ENCODE measurements around the gene PERM1. TPM values are rescaled to one million over a fixed set of nuclear protein-coding genes. Genes with fewer than 3 reads are reported as not detected.
"Not testable (repeated sequence)": the region's sequence is repeated elsewhere in the genome, so short reads cannot be mapped to it uniquely, and the experiment has no call there.

Gene PERM1
- total RNA-seq (2022) (not detected in 2 replicates), Bru-seq, nascent RNA (not detected), BruChase-seq, experiment 1, labeled RNA remaining after a 6-hour chase (percentile 25 among the genes with signal in this experiment), BruChase-seq, experiment 2, labeled RNA remaining after a 2-hour chase (not detected)
- long read RNA-seq, result 0 reads

DNA sequence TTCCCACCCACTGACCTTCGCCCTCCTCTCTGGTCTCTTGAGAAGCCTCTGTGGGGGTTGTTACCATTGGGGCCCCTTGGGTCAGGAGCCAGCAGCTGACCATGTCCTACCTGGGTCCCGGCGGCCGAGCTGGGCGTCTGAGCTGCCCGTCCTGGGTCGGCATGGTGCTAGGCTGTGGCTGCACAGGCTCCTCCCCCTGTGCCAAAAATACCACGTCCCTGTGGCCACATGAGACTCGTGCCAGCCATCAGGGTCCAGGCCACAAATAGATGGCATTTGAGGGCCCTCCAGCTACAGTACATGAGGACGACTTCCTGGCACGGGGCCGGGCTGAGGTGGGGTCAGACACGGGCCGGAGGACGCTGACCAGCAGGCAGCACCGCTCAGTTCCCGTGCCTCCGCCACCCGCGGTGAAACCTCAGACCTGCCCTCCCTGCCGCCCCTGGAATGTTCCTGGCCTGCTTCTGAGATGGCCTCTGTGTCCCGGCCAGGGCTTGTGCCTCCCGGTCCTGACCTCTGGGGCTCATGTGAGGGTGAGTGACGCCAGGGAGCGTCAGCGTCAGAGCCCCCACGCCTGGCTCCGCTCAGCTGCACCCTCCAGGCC, at the start of gene PERM1:
Gene PERM1, minus strand, starts transcription at position 139 of the 604 bp plus-strand sequence. CDS start 1,064 bp downstream, outside the sequence.
- H3K36me3 Mint-ChIP-seq (ENCODE audit: insufficient read depth, unreplicated experiment), result peaks cover 6% of the 10 kb centered on the region
- peaks cover 18% of the 10 kb centered on the region for H3K27me3 Mint-ChIP-seq (ENCODE audit: insufficient read depth, unreplicated experiment)
- H3K27ac Mint-ChIP-seq (ENCODE audit: low read depth, unreplicated experiment), result no peak within 1 kb of the TSS
- ChIA-PET POLR2A (interaction anchor here (1.6 kb wide), 1 partner anchor 15 kb away, joined by 5 read pairs; the partner anchor contains the start of gene PLEKHN1), CTCF (interaction anchor here (0.9 to 6.6 kb wide), 7 partner anchors 10 to 87 kb away, joined by 3 to 117 read pairs (median 5); no protein-coding TSS in a partner anchor)
- DNase-seq (ENCODE audit: unreplicated experiment), result no peak
- H3K9me3 Mint-ChIP-seq (ENCODE audit: unreplicated experiment), result no peaks in the 10 kb centered on the region
- TF ChIP-seq CTCF (IDR thresholded peaks at IDR 0.05; ENCODE audit: unreplicated experiment), result no peak
- no peaks in the 10 kb centered on the region for H3K4me1 Mint-ChIP-seq (ENCODE audit: insufficient read depth, unreplicated experiment)
- H3K4me3 Mint-ChIP-seq (ENCODE audit: unreplicated experiment), result no peak within 1 kb of the TSS
- no TSS peak for BruUV-seq (replicated peaks)
- intact Hi-C loops (cut with micrococcal nuclease), result loop anchor here (10.0 kb wide), 1 partner anchor 313 kb away; no protein-coding TSS in a partner anchor

GRCh38 chr1:1030867-1031658, 49.2 kb upstream of the PERM1 start:
- BruUV-seq (replicated peaks); H3K9me3 Mint-ChIP-seq (ENCODE audit: unreplicated experiment); H3K27me3 Mint-ChIP-seq (ENCODE audit: insufficient read depth, unreplicated experiment); H3K27ac Mint-ChIP-seq (ENCODE audit: low read depth, unreplicated experiment); intact Hi-C loops (cut with micrococcal nuclease); DNase-seq (ENCODE audit: unreplicated experiment); H3K4me3 Mint-ChIP-seq (ENCODE audit: unreplicated experiment); H3K4me1 Mint-ChIP-seq (ENCODE audit: insufficient read depth, unreplicated experiment): not testable (repeated sequence)
- ChIA-PET CTCF (interaction anchor here (0.7 to 1.3 kb wide), 2 partner anchors 17 to 33 kb away, joined by 3 to 4 read pairs; no protein-coding TSS in a partner anchor), POLR2A (interaction anchor here (0.8 kb wide), 1 partner anchor 10 kb away, joined by 3 read pairs; no protein-coding TSS in a partner anchor)
- peaks cover 11% of the 10 kb centered on the region for H3K36me3 Mint-ChIP-seq (ENCODE audit: insufficient read depth, unreplicated experiment)

DNA sequence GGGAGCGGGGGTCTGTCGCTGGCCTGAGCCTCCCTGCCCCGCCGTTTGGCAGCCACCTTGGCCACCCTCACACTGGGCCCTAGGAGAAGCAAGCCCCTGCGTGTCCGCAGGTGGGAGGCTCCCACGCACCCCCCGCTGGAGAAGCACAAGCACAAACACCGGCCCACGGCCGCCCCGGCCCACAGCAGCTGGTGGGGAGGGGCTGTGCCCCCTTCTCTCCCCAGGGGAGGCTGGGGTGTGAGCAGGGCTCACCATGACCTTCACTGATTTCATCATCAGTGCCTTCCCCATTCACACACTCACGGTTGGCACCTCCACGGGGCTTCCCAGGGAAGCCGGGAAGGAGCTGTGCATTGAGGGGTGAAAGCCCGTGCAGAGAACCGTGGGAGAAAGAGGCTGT, 45.9 kb upstream of the PERM1 start:
- Mint-ChIP-seq H3K27me3 (ENCODE audit: insufficient read depth, unreplicated experiment) (no peaks in the 10 kb centered on the region), H3K4me3 (ENCODE audit: unreplicated experiment) (no peak overlapping the region), H3K36me3 (ENCODE audit: insufficient read depth, unreplicated experiment) (peaks cover 9% of the 10 kb centered on the region), H3K4me1 (ENCODE audit: insufficient read depth, unreplicated experiment) (peaks cover 5% of the 10 kb centered on the region), H3K9me3 (ENCODE audit: unreplicated experiment) (no peaks in the 10 kb centered on the region), H3K27ac (ENCODE audit: low read depth, unreplicated experiment) (no peak overlapping the region)
- no peak for DNase-seq (ENCODE audit: unreplicated experiment)
- CTCF ChIA-PET, result no interaction called here
- TF ChIP-seq CTCF (IDR thresholded peaks at IDR 0.05; ENCODE audit: unreplicated experiment), result no peak
- intact Hi-C loops (cut with micrococcal nuclease), result no loop called here
- no TSS peak for BruUV-seq (replicated peaks)
- POLR2A ChIA-PET, result interaction anchor here (0.6 kb wide), 1 partner anchor 9 kb away, joined by 3 read pairs; no protein-coding TSS in a partner anchor

DNA sequence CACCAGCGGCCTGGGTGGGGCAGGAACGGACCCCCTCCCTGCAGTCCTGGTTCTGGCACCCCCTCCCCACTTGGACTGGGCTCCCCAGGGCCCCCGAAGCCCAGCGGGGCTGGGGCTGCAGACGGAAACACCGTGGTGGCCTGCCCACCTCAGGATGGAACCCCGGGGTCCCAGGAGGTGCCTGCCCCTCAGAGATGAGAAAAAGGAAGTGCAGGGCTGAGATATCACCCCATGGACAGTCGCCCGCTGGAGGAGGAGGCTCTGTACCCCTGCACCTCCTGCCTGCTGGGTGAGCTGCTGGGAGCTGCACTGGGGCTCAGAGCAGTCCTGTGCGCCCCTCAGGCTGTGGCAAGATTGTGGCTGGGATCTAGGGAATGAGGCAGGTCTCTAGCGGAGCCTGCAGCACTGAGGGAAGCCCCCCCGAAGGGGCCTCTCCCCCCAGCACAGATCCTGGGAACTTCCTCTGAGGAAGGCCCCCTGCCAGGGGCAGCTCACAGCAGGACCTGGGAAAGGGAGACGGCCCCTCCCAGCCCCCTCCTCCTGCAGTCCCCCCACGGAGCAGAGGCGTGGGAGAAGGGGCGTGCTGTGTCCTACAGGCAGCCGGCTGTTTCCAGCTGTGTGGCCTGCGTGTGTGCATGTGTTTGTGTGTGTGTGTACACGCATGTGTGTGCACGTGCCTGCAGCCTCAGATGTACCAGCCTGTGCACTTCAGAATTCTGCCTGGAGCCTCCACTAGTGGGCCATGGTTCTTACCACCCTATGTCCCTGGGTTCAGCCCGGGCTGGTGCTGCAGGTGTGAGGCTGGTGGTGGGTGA, 44.9 kb upstream of the PERM1 start:
- H3K27me3 Mint-ChIP-seq (ENCODE audit: insufficient read depth, unreplicated experiment), result no peaks in the 10 kb centered on the region
- ChIA-PET POLR2A (no interaction called here), CTCF (interaction anchor here (0.6 to 1.2 kb wide), 3 partner anchors 36 to 72 kb away, joined by 3 to 5 read pairs (median 5); no protein-coding TSS in a partner anchor)
- H3K36me3 Mint-ChIP-seq (ENCODE audit: insufficient read depth, unreplicated experiment), result peaks cover 7% of the 10 kb centered on the region
- no peak overlapping the region for H3K27ac Mint-ChIP-seq (ENCODE audit: low read depth, unreplicated experiment)
- H3K4me3 Mint-ChIP-seq (ENCODE audit: unreplicated experiment), result no peak overlapping the region
- peaks cover 11% of the 10 kb centered on the region for H3K4me1 Mint-ChIP-seq (ENCODE audit: insufficient read depth, unreplicated experiment)
- TF ChIP-seq CTCF (IDR thresholded peaks at IDR 0.05; ENCODE audit: unreplicated experiment), result no peak
- no peaks in the 10 kb centered on the region for H3K9me3 Mint-ChIP-seq (ENCODE audit: unreplicated experiment)
- intact Hi-C loops (cut with micrococcal nuclease), result no loop called here
- BruUV-seq (replicated peaks), result no TSS peak
- DNase-seq (ENCODE audit: unreplicated experiment), result no peak
